ENCODE results near the gene PELI1. TPM values are rescaled to one million over a fixed set of nuclear protein-coding genes. Genes with fewer than 3 reads are reported as not detected.

PELI1 gene
- total RNA-seq, 3 donors from 2014 or later (not counting 1 experiment from before 2014, with no cell fraction given): 42.3 to 141 (median 65.0) TPM

DNA sequence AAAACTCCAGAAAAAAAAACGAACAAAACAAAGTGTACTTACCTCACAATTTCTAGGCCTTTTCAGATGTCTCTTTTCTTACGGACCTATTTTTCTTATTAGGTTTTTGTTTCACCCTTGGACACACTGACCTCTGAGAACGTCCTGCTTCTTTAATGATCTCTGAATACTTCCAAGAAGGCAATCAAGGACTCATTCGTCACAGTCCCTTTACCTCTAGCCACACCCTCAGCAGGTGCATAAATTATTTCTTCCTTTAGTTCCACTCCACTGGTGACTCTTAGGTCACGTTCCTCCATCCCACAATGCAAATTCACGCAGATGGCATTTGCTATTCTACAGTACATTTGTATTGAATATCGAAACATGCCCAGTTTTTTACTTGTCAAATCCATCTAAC lies 21.9 kb downstream of the PELI1 start:
- no peak overlapping the region for H3K27ac ChIP-seq (ENCODE audit: low read length)
- WGBS (ENCODE audit: insufficient coverage): 81% methylated on average over 6 of the region's 7 CpGs

DNA sequence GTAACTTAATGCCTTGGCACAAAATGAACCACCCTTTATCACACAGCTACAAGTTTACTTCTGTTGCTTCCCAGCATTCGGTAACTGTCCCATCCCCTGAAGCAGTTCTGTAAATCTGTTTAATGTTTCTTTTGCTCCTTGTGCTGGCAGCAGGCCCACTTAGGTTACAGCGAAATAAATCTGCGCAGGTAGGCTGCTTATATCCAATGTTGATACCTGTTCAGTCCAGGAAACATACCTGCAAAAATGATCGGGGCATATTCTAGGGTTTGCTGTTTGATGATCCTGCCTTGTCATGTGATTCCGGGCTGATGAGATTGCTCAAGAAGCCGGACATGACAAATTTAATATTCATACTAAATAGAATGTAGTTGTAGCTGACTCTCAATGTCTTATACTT lies 23.3 kb downstream of the PELI1 start:
- H3K4me1 Mint-ChIP-seq: peaks cover 4% of the 10 kb centered on the region in 2 donors
- intact Hi-C loops (cut with micrococcal nuclease): no loop called here

More for the DNA sequence above, 21.9 kb downstream of the PELI1 start:
- H3K9me3 ChIP-seq (ENCODE audit: control insufficient read depth, insufficient read depth, low read length): no peaks in the 10 kb centered on the region
- intact Hi-C loops (cut with micrococcal nuclease): no loop called here
- H3K4me1 ChIP-seq (ENCODE audit: control insufficient read depth, insufficient read depth, low read length): no peaks in the 10 kb centered on the region
- no peak overlapping the region for H3K4me3 ChIP-seq (ENCODE audit: low read length)
- no peak overlapping the region for H3K4me3 Mint-ChIP-seq
- DNase-seq (no peak), ATAC-seq (no peak)
- no peaks in the 10 kb centered on the region for H3K27me3 Mint-ChIP-seq (ENCODE audit: low read depth in 2 of 2)
- H3K36me3 Mint-ChIP-seq: no peaks in the 10 kb centered on the region
- no peak overlapping the region for H3K27ac Mint-ChIP-seq
- H3K9me3 Mint-ChIP-seq: no peaks in the 10 kb centered on the region
- TF ChIP-seq, protein P1, sequence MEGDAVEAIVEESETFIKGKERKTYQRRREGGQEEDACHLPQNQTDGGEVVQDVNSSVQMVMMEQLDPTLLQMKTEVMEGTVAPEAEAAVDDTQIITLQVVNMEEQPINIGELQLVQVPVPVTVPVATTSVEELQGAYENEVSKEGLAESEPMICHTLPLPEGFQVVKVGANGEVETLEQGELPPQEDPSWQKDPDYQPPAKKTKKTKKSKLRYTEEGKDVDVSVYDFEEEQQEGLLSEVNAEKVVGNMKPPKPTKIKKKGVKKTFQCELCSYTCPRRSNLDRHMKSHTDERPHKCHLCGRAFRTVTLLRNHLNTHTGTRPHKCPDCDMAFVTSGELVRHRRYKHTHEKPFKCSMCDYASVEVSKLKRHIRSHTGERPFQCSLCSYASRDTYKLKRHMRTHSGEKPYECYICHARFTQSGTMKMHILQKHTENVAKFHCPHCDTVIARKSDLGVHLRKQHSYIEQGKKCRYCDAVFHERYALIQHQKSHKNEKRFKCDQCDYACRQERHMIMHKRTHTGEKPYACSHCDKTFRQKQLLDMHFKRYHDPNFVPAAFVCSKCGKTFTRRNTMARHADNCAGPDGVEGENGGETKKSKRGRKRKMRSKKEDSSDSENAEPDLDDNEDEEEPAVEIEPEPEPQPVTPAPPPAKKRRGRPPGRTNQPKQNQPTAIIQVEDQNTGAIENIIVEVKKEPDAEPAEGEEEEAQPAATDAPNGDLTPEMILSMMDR (IDR thresholded peaks at IDR 0.05): no peak
- H3K4me1 Mint-ChIP-seq: no peaks in the 10 kb centered on the region
- no peaks in the 10 kb centered on the region for H3K27me3 ChIP-seq (ENCODE audit: control insufficient read depth, insufficient read depth, low read length)
- no peaks in the 10 kb centered on the region for H3K36me3 ChIP-seq (ENCODE audit: control insufficient read depth, insufficient read depth, low read length)

DNA sequence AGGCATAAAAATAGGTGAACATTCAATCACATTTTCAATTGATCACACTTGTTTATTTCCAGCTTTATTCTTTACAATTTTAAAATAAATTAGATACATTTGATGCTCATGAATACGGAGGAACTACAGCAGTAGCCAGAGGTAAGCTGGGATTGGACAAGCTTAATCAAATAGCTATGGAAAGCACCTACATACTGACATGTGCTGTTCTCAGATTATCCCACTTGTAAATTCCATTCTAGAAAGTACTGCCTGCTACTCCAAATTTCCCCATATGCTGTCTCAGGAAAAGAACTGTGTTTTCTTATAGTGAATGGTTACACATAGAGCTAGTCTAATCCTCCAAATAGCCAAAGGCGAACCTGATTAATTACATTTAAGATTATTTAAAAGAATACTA lies 24.2 kb downstream of the PELI1 start:
- TF ChIP-seq, protein P1 (IDR thresholded peaks at IDR 0.05): no peak
- peaks cover 7 to 8% of the 10 kb centered on the region in 2 donors for H3K4me1 Mint-ChIP-seq
- ATAC-seq (no peak), DNase-seq (no peak)
- no peaks in the 10 kb centered on the region for H3K36me3 ChIP-seq (ENCODE audit: control insufficient read depth, insufficient read depth, low read length)
- no peaks in the 10 kb centered on the region for H3K36me3 Mint-ChIP-seq
- no peaks in the 10 kb centered on the region for H3K4me1 ChIP-seq (ENCODE audit: control insufficient read depth, insufficient read depth, low read length)
- no peaks in the 10 kb centered on the region for H3K27me3 Mint-ChIP-seq (ENCODE audit: low read depth in 2 of 2)
- no peaks in the 10 kb centered on the region for H3K9me3 ChIP-seq (ENCODE audit: control insufficient read depth, insufficient read depth, low read length)
- no peaks in the 10 kb centered on the region for H3K9me3 Mint-ChIP-seq
- no peak overlapping the region for H3K4me3 Mint-ChIP-seq
- no peak overlapping the region for H3K4me3 ChIP-seq (ENCODE audit: low read length)
- no peak overlapping the region for H3K27ac ChIP-seq (ENCODE audit: low read length)
- no peaks in the 10 kb centered on the region for H3K27me3 ChIP-seq (ENCODE audit: control insufficient read depth, insufficient read depth, low read length)
- WGBS (ENCODE audit: insufficient coverage): 100% methylated on average over 1 of the region's 2 CpGs
- H3K27ac Mint-ChIP-seq: no peak overlapping the region
- intact Hi-C loops (cut with micrococcal nuclease): no loop called here

More for the DNA sequence above, 23.3 kb downstream of the PELI1 start:
- H3K36me3 ChIP-seq (ENCODE audit: control insufficient read depth, insufficient read depth, low read length): no peaks in the 10 kb centered on the region
- no peaks in the 10 kb centered on the region for H3K9me3 ChIP-seq (ENCODE audit: control insufficient read depth, insufficient read depth, low read length)
- H3K4me1 ChIP-seq (ENCODE audit: control insufficient read depth, insufficient read depth, low read length): no peaks in the 10 kb centered on the region
- WGBS (ENCODE audit: insufficient coverage): 96% methylated on average over 4 of the region's 6 CpGs
- Mint-ChIP-seq H3K9me3 (no peaks in the 10 kb centered on the region), H3K36me3 (no peaks in the 10 kb centered on the region), H3K4me3 (no peak overlapping the region), H3K27ac (no peak overlapping the region), H3K27me3 (ENCODE audit: low read depth in 2 of 2) (no peaks in the 10 kb centered on the region)
- TF ChIP-seq, protein P1 (IDR thresholded peaks at IDR 0.05): no peak
- H3K4me3 ChIP-seq (ENCODE audit: low read length): no peak overlapping the region
- no peaks in the 10 kb centered on the region for H3K27me3 ChIP-seq (ENCODE audit: control insufficient read depth, insufficient read depth, low read length)
- no peak overlapping the region for H3K27ac ChIP-seq (ENCODE audit: low read length)
- ATAC-seq (no peak), DNase-seq (no peak)

GRCh38 chr2:64119369-64119768 lies 24.9 kb downstream of the PELI1 start:
- Histone ChIP-seq H3K4me3 (ENCODE audit: low read length) (no peak overlapping the region), H3K27me3 (ENCODE audit: control insufficient read depth, insufficient read depth, low read length) (no peaks in the 10 kb centered on the region), H3K9me3 (ENCODE audit: control insufficient read depth, insufficient read depth, low read length) (no peaks in the 10 kb centered on the region), H3K36me3 (ENCODE audit: control insufficient read depth, insufficient read depth, low read length) (no peaks in the 10 kb centered on the region), H3K4me1 (ENCODE audit: control insufficient read depth, insufficient read depth, low read length) (no peaks in the 10 kb centered on the region), H3K27ac (ENCODE audit: low read length) (no peak overlapping the region)
- H3K4me1 Mint-ChIP-seq: peaks cover 7 to 11% of the 10 kb centered on the region in 2 donors
- H3K36me3 Mint-ChIP-seq: no peaks in the 10 kb centered on the region
- ATAC-seq (no peak), DNase-seq (no peak)
- intact Hi-C loops (cut with micrococcal nuclease): no loop called here
- no peaks in the 10 kb centered on the region for H3K9me3 Mint-ChIP-seq
- TF ChIP-seq, protein P1 (IDR thresholded peaks at IDR 0.05): no peak
- no peaks in the 10 kb centered on the region for H3K27me3 Mint-ChIP-seq (ENCODE audit: low read depth in 2 of 2)
- H3K27ac Mint-ChIP-seq: no peak overlapping the region
- 70% methylated on average over 4 of the region's 4 CpGs for WGBS (ENCODE audit: insufficient coverage)
- H3K4me3 Mint-ChIP-seq: no peak overlapping the region
